ENCODE results near the gene DVL1. TPM values are rescaled to one million over a fixed set of nuclear protein-coding genes. Genes with fewer than 3 reads are reported as not detected.
A peak's percentile ranks its signal among the peaks of the same experiment; 100 is the strongest.
"Not testable (repeated sequence)": the region's sequence is repeated elsewhere in the genome, so short reads cannot be mapped to it uniquely, and the experiment has no call there.

Gene DVL1
- total and polyA plus RNA-seq, 5 experiments from 2014 or later, result 0.99 to 53.3 (median 2.0) TPM

DNA sequence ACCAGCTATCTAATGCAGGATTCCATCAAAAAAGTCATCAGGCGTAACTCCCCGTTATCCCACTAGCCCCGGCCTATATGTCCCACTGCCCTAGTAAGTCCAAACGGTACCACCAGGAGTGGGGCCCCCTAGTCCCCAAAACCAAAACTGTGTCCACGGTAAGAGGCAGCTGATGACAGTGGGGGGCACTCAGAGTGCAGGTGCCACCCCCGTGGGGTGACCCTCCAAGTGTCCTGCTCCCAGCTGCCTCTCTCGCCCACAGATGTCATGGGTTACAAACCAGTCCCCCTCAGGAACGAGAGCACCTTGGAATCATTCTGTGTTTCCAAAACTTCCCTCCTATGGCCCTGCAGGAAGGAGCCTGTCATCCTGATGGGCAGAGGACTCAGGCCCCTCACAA lies 36.7 kb upstream of the DVL1 start:
- POLR2A ChIA-PET, result interaction anchor here (2.2 kb wide), 1 partner anchor 13 kb away, joined by 9 read pairs; the partner anchor contains the start of gene CCNL2

DNA sequence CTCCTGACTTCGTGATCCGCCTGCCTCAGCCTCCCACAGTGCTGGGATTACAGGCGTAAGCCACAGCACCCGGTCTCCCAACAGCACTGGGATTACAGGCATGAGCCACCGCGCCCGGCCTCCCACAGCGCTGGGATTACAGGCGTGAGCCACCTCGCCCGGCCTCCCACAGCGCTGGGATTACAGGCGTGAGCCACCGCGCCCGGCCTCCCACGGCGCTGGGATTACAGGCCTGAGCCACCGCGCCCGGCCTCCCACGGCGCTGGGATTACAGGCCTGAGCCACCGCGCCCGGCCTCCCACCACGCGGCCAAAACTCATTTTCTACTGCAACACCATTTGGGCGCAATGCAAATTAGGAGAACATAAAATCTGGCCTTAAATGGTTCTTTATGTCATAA lies 36.1 kb upstream of the DVL1 start:
- ATAC-seq, H3K27me3 Mint-ChIP-seq, DNase-seq, H3K9me3 Mint-ChIP-seq, H3K4me1 Mint-ChIP-seq, H3K4me3 Mint-ChIP-seq: not testable (repeated sequence)
- Mint-ChIP-seq H3K36me3 (peaks cover 0 to 49% (median 18%) of the 10 kb centered on the region in 3 donors), H3K27ac (peak overlapping the region in 1 of 10 donors; percentile 15)
- POLR2A ChIA-PET, result interaction anchor here (0.6 to 2.2 kb wide), 3 partner anchors 14 to 37 kb away, joined by 3 to 9 read pairs (median 7); partner anchors contain the start of gene CCNL2

More for the DNA sequence above, 36.7 kb upstream of the DVL1 start:
- ATAC-seq (no peak), DNase-seq (no peak)
- no peaks in the 10 kb centered on the region for H3K27me3 Mint-ChIP-seq
- no peaks in the 10 kb centered on the region for H3K9me3 Mint-ChIP-seq
- H3K27ac Mint-ChIP-seq, result no peak overlapping the region
- peaks cover 0 to 6% (median 3%) of the 10 kb centered on the region in 4 donors for H3K4me1 Mint-ChIP-seq
- no peak overlapping the region for H3K4me3 Mint-ChIP-seq
- peaks cover 0 to 55% (median 20%) of the 10 kb centered on the region in 3 donors for H3K36me3 Mint-ChIP-seq

DNA sequence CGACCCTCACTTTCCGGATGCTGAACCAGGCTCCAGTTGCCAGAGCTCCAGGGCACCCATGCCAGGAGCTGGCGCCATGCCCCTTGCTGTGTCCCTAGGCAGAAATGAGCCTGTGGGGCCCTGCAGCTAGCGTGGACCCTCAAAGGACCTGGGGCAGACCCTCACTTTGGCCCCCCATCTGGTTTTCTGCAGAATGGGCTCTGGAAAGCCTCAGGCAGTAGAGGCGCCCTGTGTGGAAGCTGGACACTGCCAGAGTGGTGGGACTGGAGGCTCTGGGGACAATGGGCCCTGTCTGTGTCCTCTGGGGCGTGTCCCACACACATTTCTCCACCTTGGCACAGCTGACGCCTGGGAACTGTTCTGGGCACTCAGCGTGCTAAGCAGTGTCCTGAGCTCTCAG lies 32.1 kb upstream of the DVL1 start:
- POLR2A ChIA-PET, result interaction anchor here (0.8 kb wide), 1 partner anchor 25 kb away, joined by 4 read pairs; no protein-coding TSS in a partner anchor
- H3K4me1 Mint-ChIP-seq, result peaks cover 0 to 7% (median 4%) of the 10 kb centered on the region in 4 donors
- DNase-seq (no peak), ATAC-seq (no peak)
- H3K36me3 Mint-ChIP-seq, result peaks cover 0 to 9% (median under 1%) of the 10 kb centered on the region in 3 donors
- H3K4me3 Mint-ChIP-seq, result no peak overlapping the region
- H3K27ac Mint-ChIP-seq, result no peak overlapping the region
- H3K9me3 Mint-ChIP-seq, result no peaks in the 10 kb centered on the region
- H3K27me3 Mint-ChIP-seq, result no peaks in the 10 kb centered on the region

DNA sequence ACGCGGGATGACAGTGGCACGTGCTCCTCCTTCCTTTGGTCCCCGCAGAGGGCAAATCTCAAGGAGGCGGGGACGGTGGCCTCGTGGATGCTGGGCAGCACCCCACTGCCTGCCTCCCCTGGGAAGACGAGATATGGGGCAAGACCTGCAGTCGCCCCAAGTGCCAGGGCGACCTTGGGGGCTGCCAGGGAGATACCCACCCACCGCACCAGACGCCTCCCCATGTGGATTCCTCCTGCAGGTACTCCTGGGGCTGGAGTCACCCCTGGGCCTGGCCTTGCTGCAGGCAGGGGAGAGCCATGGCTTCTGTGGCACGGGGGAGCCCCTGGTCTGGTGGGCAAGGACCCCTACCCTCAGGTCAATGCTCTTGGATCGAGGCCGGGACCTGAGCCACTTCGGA lies 31.6 kb upstream of the DVL1 start:
- no peak for DNase-seq
- Mint-ChIP-seq H3K27me3 (no peaks in the 10 kb centered on the region), H3K9me3 (no peaks in the 10 kb centered on the region), H3K4me3 (no peak overlapping the region), H3K36me3 (peaks cover 0 to 4% (median 0%) of the 10 kb centered on the region in 3 donors), H3K27ac (no peak overlapping the region), H3K4me1 (peaks cover 0 to 10% (median 4%) of the 10 kb centered on the region in 4 donors)
- no peak for ATAC-seq
- POLR2A ChIA-PET, result interaction anchor here (0.6 to 0.8 kb wide), 2 partner anchors 25 to 388 kb away, joined by 4 to 5 read pairs; no protein-coding TSS in a partner anchor

DNA sequence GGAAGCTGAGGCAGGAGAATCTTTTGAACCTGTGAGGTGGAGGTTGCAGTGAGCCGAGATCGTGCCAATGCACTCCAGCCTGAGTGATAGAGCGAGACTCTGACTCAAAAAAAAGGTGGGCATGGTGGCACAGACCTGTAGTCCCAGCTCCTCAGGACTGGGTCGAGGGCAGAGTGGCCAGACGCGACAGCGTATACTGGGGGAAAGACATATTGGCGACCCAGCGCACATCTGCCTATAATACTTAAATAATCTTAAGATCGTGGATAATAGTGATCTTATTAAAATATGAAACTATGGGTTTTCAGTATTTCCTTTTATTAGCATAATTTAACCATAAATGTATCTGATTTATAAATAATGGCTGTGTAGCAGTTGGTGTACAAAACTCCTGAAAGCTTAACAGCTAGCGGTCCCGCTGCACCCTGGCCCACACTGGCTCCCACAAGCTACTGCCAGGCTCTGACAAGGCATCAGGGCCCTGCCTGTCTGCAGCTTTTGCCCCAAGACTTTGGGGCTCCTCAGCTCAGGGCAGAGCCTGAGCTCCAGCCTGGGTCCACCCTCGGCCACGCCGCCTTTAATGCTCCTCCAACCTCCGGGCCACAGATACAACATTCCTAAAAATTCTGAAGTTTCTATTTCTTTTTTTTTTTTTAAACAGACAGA lies 28.5 kb upstream of the DVL1 start:
- POLR2A ChIA-PET, result interaction anchor here (0.6 to 5.3 kb wide), 6 partner anchors 12 to 414 kb away, joined by 3 to 70 read pairs (median 4); partner anchors contain the start of genes CCNL2 and MRPL20
- H3K27ac Mint-ChIP-seq, result no peak overlapping the region

DNA sequence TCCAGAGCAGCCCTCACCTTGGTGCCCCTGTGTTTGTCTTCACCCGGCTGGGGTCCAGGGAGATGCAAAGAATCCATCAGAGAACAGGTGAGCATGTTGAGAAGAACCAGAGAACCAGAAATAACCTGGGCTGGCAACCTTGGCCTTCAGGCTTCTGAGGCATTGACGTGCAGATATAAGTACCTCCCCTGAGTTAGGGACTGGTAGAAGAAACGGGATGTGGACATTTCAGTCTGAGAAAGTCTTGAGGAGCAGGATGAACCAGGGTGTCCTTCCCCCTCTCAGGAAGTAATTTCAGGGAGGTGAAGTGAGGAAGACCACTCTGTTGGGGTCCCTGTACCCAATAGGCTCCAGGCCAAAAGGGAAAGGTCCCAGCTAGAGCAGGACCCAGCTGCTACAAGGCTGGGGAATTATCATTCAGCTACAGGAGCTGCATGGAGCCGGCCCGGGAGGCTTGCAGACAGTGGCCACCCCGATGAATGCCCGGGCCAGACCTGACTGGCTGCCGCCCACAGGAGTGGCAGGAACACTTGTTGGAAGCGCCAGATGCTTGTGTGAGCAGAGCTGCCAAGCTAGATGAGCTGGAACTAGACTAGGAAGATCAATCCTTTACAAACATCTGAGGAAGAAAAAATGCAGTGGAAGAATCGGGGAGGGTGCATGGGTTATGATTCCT lies 27.5 kb upstream of the DVL1 start:
- DNase-seq, result no peak
- peak overlapping the region in 9 of 10 donors; percentile 41 to 99 (median 84) for H3K27ac Mint-ChIP-seq
- H3K9me3 Mint-ChIP-seq, result no peaks in the 10 kb centered on the region
- H3K4me1 Mint-ChIP-seq, result peaks cover 9 to 30% (median 15%) of the 10 kb centered on the region in 4 donors
- H3K4me3 Mint-ChIP-seq, result peak overlapping the region in 7 of 10 donors; percentile 14 to 97 (median 48)
- H3K36me3 Mint-ChIP-seq, result no peaks in the 10 kb centered on the region
- no peaks in the 10 kb centered on the region for H3K27me3 Mint-ChIP-seq
- POLR2A ChIA-PET, result interaction anchor here (0.6 to 8.9 kb wide), 12 partner anchors 10 to 520 kb away, joined by 3 to 105 read pairs (median 6); partner anchors contain the start of genes CCNL2, ISG15, MIB2 and MRPL20
- no peak for ATAC-seq

More for the DNA sequence above, 28.5 kb upstream of the DVL1 start:
- ATAC-seq, result no peak
- Mint-ChIP-seq H3K4me1 (peaks cover 9 to 25% (median 13%) of the 10 kb centered on the region in 4 donors), H3K4me3 (peak overlapping the region in 2 of 10 donors; percentile 14 to 22), H3K36me3 (no peaks in the 10 kb centered on the region), H3K27me3 (no peaks in the 10 kb centered on the region), H3K9me3 (no peaks in the 10 kb centered on the region)
- DNase-seq, result no peak

DNA sequence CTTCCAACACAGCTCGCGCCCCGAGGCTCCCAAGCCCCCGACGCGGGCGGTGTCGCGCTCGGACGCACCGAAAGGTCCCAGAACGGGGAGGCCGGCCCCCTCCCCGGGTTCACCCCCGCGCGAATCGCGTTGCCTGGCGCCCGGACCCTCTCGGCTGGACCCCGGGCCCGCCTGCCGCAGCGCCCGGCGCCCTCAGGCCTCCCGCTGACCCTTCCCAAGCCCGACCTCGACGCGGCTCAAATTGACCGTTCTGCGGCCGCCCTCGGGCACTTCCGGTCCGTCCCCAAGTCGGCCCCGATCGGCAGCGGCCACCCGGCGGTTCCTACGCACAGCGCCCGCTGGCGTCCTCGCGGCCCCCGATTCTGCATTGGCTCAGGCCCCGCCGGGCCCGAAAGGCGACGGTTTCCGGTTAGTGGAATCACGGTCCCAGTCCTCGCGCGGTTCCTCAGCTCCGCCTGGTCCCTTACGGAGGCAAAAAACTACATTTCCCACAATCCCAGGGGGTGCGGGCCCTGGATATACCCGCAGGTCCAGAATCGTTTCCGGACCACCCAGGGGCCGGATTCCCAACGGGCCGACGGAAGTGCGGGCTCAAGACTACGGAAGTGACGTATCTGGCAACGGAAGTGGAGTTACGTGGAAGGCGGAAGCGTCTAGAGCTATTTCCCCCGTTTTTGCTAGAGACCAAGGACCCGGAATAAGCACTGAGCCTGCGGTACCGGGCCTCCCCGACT lies 25.9 kb upstream of the DVL1 start, which contains the start of gene AURKAIP1:
Gene AURKAIP1 (minus strand): TSS at position 279 of the 734 bp plus-strand sequence. CDS start 451 bp downstream, outside the sequence.
- no peaks in the 10 kb centered on the region for H3K27me3 Mint-ChIP-seq
- peak within 1 kb of the TSS; percentile 87 to 97 (median 93) for H3K4me3 Mint-ChIP-seq
- H3K9me3 Mint-ChIP-seq, result no peaks in the 10 kb centered on the region
- H3K27ac Mint-ChIP-seq, result peak within 1 kb of the TSS; percentile 91 to 99 (median 97)
- H3K36me3 Mint-ChIP-seq, result no peaks in the 10 kb centered on the region
- POLR2A ChIA-PET, result interaction anchor here (0.6 to 8.9 kb wide), 22 partner anchors 12 to 845 kb away, joined by 3 to 105 read pairs (median 5); partner anchors contain the start of genes C1orf159, CCNL2, DVL1 and ISG15
- ATAC-seq (peak; percentile 64 to 77), DNase-seq (peak; percentile 83 to 99 (median 96))
- peaks cover 9 to 42% (median 24%) of the 10 kb centered on the region in 4 donors for H3K4me1 Mint-ChIP-seq

DNA sequence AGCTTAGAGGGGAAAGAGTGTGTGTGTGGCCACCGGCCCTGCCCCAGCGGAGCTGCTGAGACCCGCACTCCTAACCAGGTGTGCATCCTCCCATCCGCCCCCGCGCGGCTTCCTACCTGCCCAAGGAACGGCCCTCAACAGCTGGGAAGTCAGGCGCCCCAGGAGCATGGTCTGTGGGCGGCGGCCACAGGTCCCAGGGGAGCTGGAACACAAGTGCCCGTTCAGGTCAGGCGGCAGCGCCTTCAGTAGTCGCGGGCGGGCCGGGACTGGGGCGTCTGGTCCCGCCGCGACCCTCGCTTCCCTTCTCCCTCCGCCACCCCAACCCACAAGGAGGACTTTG lies 25.3 kb upstream of the DVL1 start:
- Mint-ChIP-seq H3K36me3 (no peaks in the 10 kb centered on the region), H3K27me3 (no peaks in the 10 kb centered on the region), H3K4me1 (peaks cover 9 to 44% (median 24%) of the 10 kb centered on the region in 4 donors), H3K9me3 (no peaks in the 10 kb centered on the region), H3K4me3 (peak overlapping the region; percentile 62 to 96 (median 88)), H3K27ac (peak overlapping the region in 9 of 10 donors; percentile 31 to 99 (median 92))
- POLR2A ChIA-PET, result interaction anchor here (0.6 to 8.9 kb wide), 16 partner anchors 12 to 306 kb away, joined by 3 to 105 read pairs (median 5); partner anchors contain the start of genes CCNL2, DVL1, MIB2 and MRPL20
- no peak for ATAC-seq
- no peak for DNase-seq

DNA sequence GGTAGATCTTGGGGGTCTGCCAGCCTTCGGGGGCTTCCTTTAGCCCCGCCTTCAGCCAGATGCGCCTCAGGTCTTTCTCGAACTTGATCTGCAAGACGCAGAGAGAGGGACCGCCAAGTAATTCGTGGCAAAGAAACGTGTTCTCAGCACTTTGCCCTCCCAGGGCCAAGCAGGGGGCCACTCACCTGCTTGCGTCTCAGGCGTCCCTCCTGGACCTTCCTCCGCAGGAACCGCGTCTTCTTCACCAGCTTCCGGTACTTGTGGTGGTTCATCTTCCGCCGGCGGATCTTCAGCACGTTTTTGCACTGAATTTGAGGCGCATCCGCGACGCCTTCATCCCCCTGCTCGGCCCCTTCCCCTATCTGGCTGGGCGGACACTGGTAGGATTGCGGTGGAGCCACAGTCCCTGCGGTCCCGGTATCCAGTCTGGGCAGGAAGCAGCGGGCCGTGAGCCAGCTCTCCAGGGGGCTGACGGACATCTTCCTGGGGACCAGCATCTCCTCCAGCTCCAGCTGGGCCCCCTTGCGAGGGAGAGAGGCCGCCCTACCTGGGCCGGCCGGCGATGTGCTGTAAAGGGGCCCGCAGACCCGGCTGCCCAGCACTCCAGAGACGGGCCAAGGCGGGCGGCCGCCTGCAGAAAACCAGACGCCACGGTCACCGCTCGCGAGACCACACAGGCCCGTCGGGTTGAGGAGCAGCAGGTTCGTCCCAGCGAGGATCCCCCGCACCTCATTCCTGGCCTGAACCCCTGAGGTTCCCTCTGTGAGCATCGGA lies 24.8 kb upstream of the DVL1 start:
- POLR2A ChIA-PET, result interaction anchor here (0.6 to 8.9 kb wide), 11 partner anchors 12 to 241 kb away, joined by 3 to 105 read pairs (median 8); partner anchors contain the start of genes CCNL2, DVL1, MIB2 and MRPL20
- no peak for ATAC-seq
- H3K27ac Mint-ChIP-seq, result peak overlapping the region in 9 of 10 donors; percentile 19 to 99 (median 92)
- no peaks in the 10 kb centered on the region for H3K36me3 Mint-ChIP-seq
- no peak for DNase-seq
- H3K4me3 Mint-ChIP-seq, result peak overlapping the region; percentile 62 to 96 (median 88)
- no peaks in the 10 kb centered on the region for H3K9me3 Mint-ChIP-seq
- H3K4me1 Mint-ChIP-seq, result peaks cover 9 to 48% (median 24%) of the 10 kb centered on the region in 4 donors
- no peaks in the 10 kb centered on the region for H3K27me3 Mint-ChIP-seq

DNA sequence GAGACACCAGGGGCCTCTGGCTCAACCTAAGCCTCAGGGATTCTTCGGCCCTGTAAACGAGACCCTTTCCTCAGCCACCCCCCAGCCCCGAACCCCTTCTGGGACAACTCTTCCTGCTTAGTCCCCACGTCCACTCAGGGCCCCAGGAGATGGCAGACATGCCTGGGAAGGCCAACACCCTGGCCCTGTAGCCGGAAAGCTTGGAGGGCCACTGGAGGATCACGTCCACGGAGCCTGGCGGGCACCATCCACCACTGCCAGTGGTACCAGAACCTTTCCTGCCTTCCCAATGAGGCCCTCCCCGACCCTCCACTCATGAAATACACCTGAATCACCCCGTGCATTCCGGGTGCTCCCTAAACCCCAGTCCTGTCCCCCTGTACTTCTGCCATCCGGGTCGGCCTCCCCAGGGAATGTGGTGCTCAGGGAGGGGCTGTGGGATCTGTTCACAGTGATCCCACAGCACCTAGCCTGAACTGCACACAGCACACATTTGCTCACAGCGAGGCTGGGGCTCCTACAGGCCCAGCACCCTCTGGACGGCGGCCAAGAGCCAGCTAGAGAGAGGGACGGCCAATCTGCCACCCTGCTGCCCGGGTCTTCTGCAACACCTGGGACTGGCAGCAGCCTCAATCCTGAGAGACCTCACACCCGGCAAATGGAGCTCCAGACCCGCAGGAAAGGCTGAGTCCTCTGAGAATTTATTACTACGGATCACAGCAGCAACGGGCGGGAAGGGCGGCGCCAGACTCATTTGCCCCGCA lies 24.0 kb upstream of the DVL1 start:
- DNase-seq (no peak), ATAC-seq (no peak)
- POLR2A ChIA-PET, result interaction anchor here (0.9 to 8.9 kb wide), 6 partner anchors 19 to 242 kb away, joined by 3 to 105 read pairs (median 18); partner anchors contain the start of genes CCNL2, DVL1, MIB2 and MRPL20
- peak overlapping the region in 9 of 10 donors; percentile 25 to 94 (median 85) for H3K27ac Mint-ChIP-seq
- H3K27me3 Mint-ChIP-seq, result no peaks in the 10 kb centered on the region
- peaks cover 9 to 48% (median 24%) of the 10 kb centered on the region in 4 donors for H3K4me1 Mint-ChIP-seq
- H3K9me3 Mint-ChIP-seq, result no peaks in the 10 kb centered on the region
- H3K4me3 Mint-ChIP-seq, result peak overlapping the region in 9 of 10 donors; percentile 32 to 93 (median 82)
- no peaks in the 10 kb centered on the region for H3K36me3 Mint-ChIP-seq

All from naive thymus-derived CD8-positive, alpha-beta T cell (primary cell).